HEK293 (cell line): ENCODE measurements around the gene UBE3C.

Experiments
- CTCF ChIA-PET: fragments of 350-600 bp; formaldehyde crosslinking; extraction: SDS; loops from one replicate; lab custom pipeline; 2021; ENCODE audit warnings: antibody characterized with exemption; lab: Yijun Ruan, JAX
- POLR2A ChIA-PET: fragments of 300-600 bp; formaldehyde crosslinking; extraction: SDS; loops from one replicate; lab custom pipeline; 2020; ENCODE audit warnings: antibody characterized with exemption, inconsistent platforms; lab: Yijun Ruan, JAX
- H3K27ac ChIP-seq: fragments of 200-500 bp; sonication (Bioruptor generic); 2 replicates; pipeline ENCODE4 v1.5.1; 2014; ENCODE audit warnings: low read depth, low read length, control low read depth, inconsistent platforms; ENCODE audit errors: extremely low read depth
- H3K36me3 ChIP-seq, 2 experiments: fragments of 200-500 bp in 1 of 2; sonication (Bioruptor generic) in 1 of 2; 1 replicate in 1 of 2; 2 replicates in 1 of 2; pipeline ENCODE4 v1.5.1; 2014 to 2017; ENCODE audit warnings: inconsistent platforms in 2 of 2, low read length in 2 of 2; ENCODE audit not compliant: control insufficient read depth in 2 of 2, insufficient read depth in 1 of 2
- H3K4me1 ChIP-seq: fragments of 200-500 bp; sonication (Bioruptor generic); 2 replicates; pipeline ENCODE4 v1.5.1; 2014; ENCODE audit warnings: mild to moderate bottlenecking, low read length, inconsistent platforms; ENCODE audit not compliant: control insufficient read depth, insufficient read depth
- H3K4me3 ChIP-seq: 2 replicates; pipeline ENCODE4 v1.5.1; 2011; ENCODE audit warnings: low read depth, mild to moderate bottlenecking, control low read depth, low read length, moderate library complexity
- H3K9me3 ChIP-seq: fragments of 200-500 bp; sonication (Bioruptor generic); 2 replicates; pipeline ENCODE4 v1.5.1; 2014; ENCODE audit warnings: low read depth, low read length, inconsistent platforms; ENCODE audit not compliant: control insufficient read depth, insufficient read depth
- HOXD13 ChIP-seq: sonication (generic); formaldehyde crosslinking; IDR thresholded peaks from 2 replicates; pipeline ENCODE4 v1.8.0; 2022; ENCODE audit warnings: missing genetic modification reagents, borderline replicate concordance
- IKZF3 ChIP-seq: fragments of 450-650 bp; IDR thresholded peaks from 2 replicates; pipeline ENCODE4 v1.5.0; 2018; ENCODE audit warnings: missing biosample characterization, mild to moderate bottlenecking, missing genetic modification characterization, moderate library complexity
- KLF10 ChIP-seq: fragments of 450-650 bp; IDR thresholded peaks from 2 replicates; pipeline ENCODE4 v1.5.1; 2018; ENCODE audit warnings: missing biosample characterization, mild to moderate bottlenecking, missing genetic modification characterization
- KLF7 ChIP-seq: fragments of 450-650 bp; formaldehyde crosslinking; IDR thresholded peaks from 2 replicates; pipeline ENCODE4 v1.5.1; 2016; ENCODE audit warnings: missing biosample characterization, missing genetic modification characterization, borderline replicate concordance
- ZFP41 ChIP-seq: fragments of 450-650 bp; formaldehyde crosslinking; IDR thresholded peaks from 2 replicates; pipeline ENCODE4 v1.5.1; 2016; ENCODE audit warnings: missing biosample characterization, missing genetic modification characterization, borderline replicate concordance
- ZNF114 ChIP-seq: fragments of 450-650 bp; formaldehyde crosslinking; IDR thresholded peaks from 2 replicates; pipeline ENCODE4 v1.5.0; 2017; ENCODE audit warnings: missing biosample characterization, missing genetic modification characterization
- ZNF157 ChIP-seq: fragments of 450-650 bp; formaldehyde crosslinking; IDR thresholded peaks from 2 replicates; pipeline ENCODE4 v1.5.1; 2016; ENCODE audit warnings: missing biosample characterization, missing genetic modification characterization
- ZNF16 ChIP-seq: fragments of 450-650 bp; formaldehyde crosslinking; IDR thresholded peaks from 2 replicates; pipeline ENCODE4 v1.5.1; 2016; ENCODE audit warnings: low read depth, missing biosample characterization, missing genetic modification characterization
- ZNF19 ChIP-seq: fragments of 450-650 bp; formaldehyde crosslinking; IDR thresholded peaks from 2 replicates; pipeline ENCODE4; 2016; ENCODE audit warnings: missing biosample characterization, missing genetic modification characterization, low read depth
- ZNF292 ChIP-seq: fragments of 450-650 bp; formaldehyde crosslinking; IDR thresholded peaks from 2 replicates; pipeline ENCODE4 v1.5.1; 2016; ENCODE audit warnings: low read depth, missing biosample characterization, missing genetic modification characterization, borderline replicate concordance
- ZNF521 ChIP-seq: fragments of 450-650 bp; formaldehyde crosslinking; IDR thresholded peaks from 2 replicates; pipeline ENCODE4 v1.5.1; 2017; ENCODE audit warnings: missing biosample characterization, mild to moderate bottlenecking, missing genetic modification characterization
- ZNF843 ChIP-seq: fragments of 450-650 bp; formaldehyde crosslinking; IDR thresholded peaks from 2 replicates; pipeline ENCODE4 v1.5.1; 2016; ENCODE audit warnings: missing biosample characterization, missing genetic modification characterization
- TF ChIP-seq, protein P1 (sequence below): sonication (generic); formaldehyde crosslinking; IDR thresholded peaks from 2 replicates; pipeline ENCODE4 v1.8.1; 2022; ENCODE audit warnings: mild to moderate bottlenecking, moderate library complexity, missing genetic modification reagents
- TF ChIP-seq, protein P2 (sequence below): fragments of 450-650 bp; formaldehyde crosslinking; IDR thresholded peaks from 2 replicates; pipeline ENCODE4 v1.5.1; 2016; ENCODE audit warnings: missing biosample characterization, missing genetic modification characterization
- TF ChIP-seq, protein P3 (sequence below): fragments of 450-650 bp; formaldehyde crosslinking; IDR thresholded peaks from 2 replicates; pipeline ENCODE4 v1.5.1; 2016; ENCODE audit warnings: missing biosample characterization, missing genetic modification characterization
- TF ChIP-seq, protein P4 (sequence below): fragments of 450-650 bp; formaldehyde crosslinking; optimal IDR thresholded peaks from 2 replicates; pipeline ENCODE3; 2016; ENCODE audit warnings: missing biosample characterization, mild to moderate bottlenecking, missing genetic modification characterization
- TF ChIP-seq, protein P5 (sequence below): fragments of 450-650 bp; formaldehyde crosslinking; IDR thresholded peaks from 2 replicates; pipeline ENCODE4 v1.5.1; 2016; ENCODE audit warnings: missing biosample characterization, missing genetic modification characterization
- TF ChIP-seq, protein P6 (sequence below): fragments of 450-650 bp; formaldehyde crosslinking; IDR thresholded peaks from 2 replicates; pipeline ENCODE4 v1.5.1; 2017; ENCODE audit warnings: missing biosample characterization, missing genetic modification characterization
- TF ChIP-seq, protein P7 (sequence below): fragments of 450-650 bp; formaldehyde crosslinking; IDR thresholded peaks from 2 replicates; pipeline ENCODE4 v1.5.1; 2017; ENCODE audit warnings: missing biosample characterization, missing genetic modification characterization
- TF ChIP-seq, protein P8 (sequence below): fragments of 450-650 bp; formaldehyde crosslinking; conservative IDR thresholded peaks from 2 replicates; pipeline ENCODE4 v1.5.1; 2016; ENCODE audit warnings: low read depth, missing biosample characterization, missing genetic modification characterization

The UBE3C gene

DNA sequence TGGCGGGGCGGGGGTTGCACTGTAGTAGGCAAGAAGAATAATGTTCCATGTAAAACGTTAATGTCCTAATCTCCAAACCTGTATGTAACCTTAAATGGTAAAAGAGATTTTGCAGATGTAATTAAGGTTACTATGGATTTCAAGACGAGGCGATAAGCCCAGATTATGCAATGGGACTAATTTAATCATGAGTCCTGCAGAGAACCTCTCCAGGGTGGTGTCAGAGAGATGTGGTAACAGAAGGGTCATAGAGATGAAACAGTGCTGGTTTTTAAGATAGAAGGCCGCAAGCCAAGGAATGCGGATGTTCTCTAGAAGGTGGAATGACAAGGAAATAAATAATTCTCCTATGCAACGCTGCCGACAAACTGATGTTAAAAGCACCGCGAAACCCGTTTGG lies 57.1 kb downstream of the UBE3C start:
- H3K27ac ChIP-seq = no peak overlapping the region
- CTCF ChIA-PET = no interaction called here
- POLR2A ChIA-PET = no interaction called here
- H3K36me3 ChIP-seq = peaks cover 12 to 83% of the 10 kb centered on the region in 2 experiments
- no peak for TF ChIP-seq IKZF3
- no peak for TF ChIP-seq KLF10 (tag by site-specific recombination)
- no peak for TF ChIP-seq ZNF19 (tag by site-specific recombination)
- no peak for TF ChIP-seq HOXD13 (CRISPR knock-in tag)
- TF ChIP-seq ZNF157 = no peak
- TF ChIP-seq, protein P1, sequence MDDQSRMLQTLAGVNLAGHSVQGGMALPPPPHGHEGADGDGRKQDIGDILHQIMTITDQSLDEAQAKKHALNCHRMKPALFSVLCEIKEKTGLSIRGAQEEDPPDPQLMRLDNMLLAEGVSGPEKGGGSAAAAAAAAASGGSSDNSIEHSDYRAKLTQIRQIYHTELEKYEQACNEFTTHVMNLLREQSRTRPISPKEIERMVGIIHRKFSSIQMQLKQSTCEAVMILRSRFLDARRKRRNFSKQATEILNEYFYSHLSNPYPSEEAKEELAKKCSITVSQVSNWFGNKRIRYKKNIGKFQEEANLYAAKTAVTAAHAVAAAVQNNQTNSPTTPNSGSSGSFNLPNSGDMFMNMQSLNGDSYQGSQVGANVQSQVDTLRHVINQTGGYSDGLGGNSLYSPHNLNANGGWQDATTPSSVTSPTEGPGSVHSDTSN (CRISPR knock-in tag) = no peak
- TF ChIP-seq, protein P2, sequence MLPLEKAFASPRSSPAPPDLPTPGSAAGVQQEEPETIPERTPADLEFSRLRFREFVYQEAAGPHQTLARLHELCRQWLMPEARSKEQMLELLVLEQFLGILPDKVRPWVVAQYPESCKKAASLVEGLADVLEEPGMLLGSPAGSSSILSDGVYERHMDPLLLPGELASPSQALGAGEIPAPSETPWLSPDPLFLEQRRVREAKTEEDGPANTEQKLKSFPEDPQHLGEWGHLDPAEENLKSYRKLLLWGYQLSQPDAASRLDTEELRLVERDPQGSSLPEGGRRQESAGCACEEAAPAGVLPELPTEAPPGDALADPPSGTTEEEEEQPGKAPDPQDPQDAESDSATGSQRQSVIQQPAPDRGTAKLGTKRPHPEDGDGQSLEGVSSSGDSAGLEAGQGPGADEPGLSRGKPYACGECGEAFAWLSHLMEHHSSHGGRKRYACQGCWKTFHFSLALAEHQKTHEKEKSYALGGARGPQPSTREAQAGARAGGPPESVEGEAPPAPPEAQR (tag by site-specific recombination) = no peak
- no peak for TF ChIP-seq ZFP41
- TF ChIP-seq, protein P3, sequence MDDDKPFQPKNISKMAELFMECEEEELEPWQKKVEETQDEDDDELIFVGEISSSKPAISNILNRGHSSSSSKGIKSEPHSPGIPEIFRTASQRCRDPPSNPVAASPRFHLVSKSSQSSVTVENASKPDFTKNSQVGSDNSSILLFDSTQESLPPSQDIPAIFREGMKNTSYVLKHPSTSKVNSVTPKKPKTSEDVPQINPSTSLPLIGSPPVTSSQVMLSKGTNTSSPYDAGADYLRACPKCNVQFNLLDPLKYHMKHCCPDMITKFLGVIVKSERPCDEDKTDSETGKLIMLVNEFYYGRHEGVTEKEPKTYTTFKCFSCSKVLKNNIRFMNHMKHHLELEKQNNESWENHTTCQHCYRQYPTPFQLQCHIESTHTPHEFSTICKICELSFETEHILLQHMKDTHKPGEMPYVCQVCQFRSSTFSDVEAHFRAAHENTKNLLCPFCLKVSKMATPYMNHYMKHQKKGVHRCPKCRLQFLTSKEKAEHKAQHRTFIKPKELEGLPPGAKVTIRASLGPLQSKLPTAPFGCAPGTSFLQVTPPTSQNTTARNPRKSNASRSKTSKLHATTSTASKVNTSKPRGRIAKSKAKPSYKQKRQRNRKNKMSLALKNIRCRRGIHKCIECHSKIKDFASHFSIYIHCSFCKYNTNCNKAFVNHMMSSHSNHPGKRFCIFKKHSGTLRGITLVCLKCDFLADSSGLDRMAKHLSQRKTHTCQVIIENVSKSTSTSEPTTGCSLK (tag by site-specific recombination) = no peak
- TF ChIP-seq, protein P4, sequence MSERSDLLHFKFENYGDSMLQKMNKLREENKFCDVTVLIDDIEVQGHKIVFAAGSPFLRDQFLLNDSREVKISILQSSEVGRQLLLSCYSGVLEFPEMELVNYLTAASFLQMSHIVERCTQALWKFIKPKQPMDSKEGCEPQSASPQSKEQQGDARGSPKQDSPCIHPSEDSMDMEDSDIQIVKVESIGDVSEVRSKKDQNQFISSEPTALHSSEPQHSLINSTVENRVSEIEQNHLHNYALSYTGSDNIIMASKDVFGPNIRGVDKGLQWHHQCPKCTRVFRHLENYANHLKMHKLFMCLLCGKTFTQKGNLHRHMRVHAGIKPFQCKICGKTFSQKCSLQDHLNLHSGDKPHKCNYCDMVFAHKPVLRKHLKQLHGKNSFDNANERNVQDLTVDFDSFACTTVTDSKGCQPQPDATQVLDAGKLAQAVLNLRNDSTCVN (tag by site-specific recombination) = no peak
- TF ChIP-seq, protein P5, sequence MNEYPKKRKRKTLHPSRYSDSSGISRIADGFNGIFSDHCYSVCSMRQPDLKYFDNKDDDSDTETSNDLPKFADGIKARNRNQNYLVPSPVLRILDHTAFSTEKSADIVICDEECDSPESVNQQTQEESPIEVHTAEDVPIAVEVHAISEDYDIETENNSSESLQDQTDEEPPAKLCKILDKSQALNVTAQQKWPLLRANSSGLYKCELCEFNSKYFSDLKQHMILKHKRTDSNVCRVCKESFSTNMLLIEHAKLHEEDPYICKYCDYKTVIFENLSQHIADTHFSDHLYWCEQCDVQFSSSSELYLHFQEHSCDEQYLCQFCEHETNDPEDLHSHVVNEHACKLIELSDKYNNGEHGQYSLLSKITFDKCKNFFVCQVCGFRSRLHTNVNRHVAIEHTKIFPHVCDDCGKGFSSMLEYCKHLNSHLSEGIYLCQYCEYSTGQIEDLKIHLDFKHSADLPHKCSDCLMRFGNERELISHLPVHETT (tag by site-specific recombination) = no peak
- TF ChIP-seq, protein P6, sequence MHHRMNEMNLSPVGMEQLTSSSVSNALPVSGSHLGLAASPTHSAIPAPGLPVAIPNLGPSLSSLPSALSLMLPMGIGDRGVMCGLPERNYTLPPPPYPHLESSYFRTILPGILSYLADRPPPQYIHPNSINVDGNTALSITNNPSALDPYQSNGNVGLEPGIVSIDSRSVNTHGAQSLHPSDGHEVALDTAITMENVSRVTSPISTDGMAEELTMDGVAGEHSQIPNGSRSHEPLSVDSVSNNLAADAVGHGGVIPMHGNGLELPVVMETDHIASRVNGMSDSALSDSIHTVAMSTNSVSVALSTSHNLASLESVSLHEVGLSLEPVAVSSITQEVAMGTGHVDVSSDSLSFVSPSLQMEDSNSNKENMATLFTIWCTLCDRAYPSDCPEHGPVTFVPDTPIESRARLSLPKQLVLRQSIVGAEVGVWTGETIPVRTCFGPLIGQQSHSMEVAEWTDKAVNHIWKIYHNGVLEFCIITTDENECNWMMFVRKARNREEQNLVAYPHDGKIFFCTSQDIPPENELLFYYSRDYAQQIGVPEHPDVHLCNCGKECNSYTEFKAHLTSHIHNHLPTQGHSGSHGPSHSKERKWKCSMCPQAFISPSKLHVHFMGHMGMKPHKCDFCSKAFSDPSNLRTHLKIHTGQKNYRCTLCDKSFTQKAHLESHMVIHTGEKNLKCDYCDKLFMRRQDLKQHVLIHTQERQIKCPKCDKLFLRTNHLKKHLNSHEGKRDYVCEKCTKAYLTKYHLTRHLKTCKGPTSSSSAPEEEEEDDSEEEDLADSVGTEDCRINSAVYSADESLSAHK (tag by site-specific recombination) = no peak
- TF ChIP-seq ZNF292 (tag by site-specific recombination) = no peak
- TF ChIP-seq, protein P7, sequence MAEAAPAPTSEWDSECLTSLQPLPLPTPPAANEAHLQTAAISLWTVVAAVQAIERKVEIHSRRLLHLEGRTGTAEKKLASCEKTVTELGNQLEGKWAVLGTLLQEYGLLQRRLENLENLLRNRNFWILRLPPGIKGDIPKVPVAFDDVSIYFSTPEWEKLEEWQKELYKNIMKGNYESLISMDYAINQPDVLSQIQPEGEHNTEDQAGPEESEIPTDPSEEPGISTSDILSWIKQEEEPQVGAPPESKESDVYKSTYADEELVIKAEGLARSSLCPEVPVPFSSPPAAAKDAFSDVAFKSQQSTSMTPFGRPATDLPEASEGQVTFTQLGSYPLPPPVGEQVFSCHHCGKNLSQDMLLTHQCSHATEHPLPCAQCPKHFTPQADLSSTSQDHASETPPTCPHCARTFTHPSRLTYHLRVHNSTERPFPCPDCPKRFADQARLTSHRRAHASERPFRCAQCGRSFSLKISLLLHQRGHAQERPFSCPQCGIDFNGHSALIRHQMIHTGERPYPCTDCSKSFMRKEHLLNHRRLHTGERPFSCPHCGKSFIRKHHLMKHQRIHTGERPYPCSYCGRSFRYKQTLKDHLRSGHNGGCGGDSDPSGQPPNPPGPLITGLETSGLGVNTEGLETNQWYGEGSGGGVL = no peak
- TF ChIP-seq KLF7 = no peak
- TF ChIP-seq, protein P8, sequence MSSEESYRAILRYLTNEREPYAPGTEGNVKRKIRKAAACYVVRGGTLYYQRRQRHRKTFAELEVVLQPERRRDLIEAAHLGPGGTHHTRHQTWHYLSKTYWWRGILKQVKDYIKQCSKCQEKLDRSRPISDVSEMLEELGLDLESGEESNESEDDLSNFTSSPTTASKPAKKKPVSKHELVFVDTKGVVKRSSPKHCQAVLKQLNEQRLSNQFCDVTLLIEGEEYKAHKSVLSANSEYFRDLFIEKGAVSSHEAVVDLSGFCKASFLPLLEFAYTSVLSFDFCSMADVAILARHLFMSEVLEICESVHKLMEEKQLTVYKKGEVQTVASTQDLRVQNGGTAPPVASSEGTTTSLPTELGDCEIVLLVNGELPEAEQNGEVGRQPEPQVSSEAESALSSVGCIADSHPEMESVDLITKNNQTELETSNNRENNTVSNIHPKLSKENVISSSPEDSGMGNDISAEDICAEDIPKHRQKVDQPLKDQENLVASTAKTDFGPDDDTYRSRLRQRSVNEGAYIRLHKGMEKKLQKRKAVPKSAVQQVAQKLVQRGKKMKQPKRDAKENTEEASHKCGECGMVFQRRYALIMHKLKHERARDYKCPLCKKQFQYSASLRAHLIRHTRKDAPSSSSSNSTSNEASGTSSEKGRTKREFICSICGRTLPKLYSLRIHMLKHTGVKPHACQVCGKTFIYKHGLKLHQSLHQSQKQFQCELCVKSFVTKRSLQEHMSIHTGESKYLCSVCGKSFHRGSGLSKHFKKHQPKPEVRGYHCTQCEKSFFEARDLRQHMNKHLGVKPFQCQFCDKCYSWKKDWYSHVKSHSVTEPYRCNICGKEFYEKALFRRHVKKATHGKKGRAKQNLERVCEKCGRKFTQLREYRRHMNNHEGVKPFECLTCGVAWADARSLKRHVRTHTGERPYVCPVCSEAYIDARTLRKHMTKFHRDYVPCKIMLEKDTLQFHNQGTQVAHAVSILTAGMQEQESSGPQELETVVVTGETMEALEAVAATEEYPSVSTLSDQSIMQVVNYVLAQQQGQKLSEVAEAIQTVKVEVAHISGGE (tag by site-specific recombination) = no peak
- no peak for TF ChIP-seq ZNF843 (tag by site-specific recombination)
- TF ChIP-seq ZNF521 = no peak
- no peak for TF ChIP-seq ZNF16 (tag by site-specific recombination)
- no peak for TF ChIP-seq ZNF114 (tag by site-specific recombination)
- no peaks in the 10 kb centered on the region for H3K4me1 ChIP-seq
- no peaks in the 10 kb centered on the region for H3K9me3 ChIP-seq
- H3K4me3 ChIP-seq = no peak overlapping the region
